Stomach (tissue), 4 donors: ENCODE results near the gene ARID2.

Experiments used
- EP300 ChIP-seq: sonication (generic); formaldehyde crosslinking; IDR thresholded peaks from one replicate; pipeline ENCODE4 v1.6.1; 2017; ENCODE audit warnings: antibody characterized with exemption
- POLR2A ChIP-seq, 4 donors: fragments of 450-650 bp; IDR thresholded peaks; one replicate each; pipeline ENCODE4 v1.6.1; 2016; ENCODE audit warnings: antibody characterized with exemption in 4 of 4, control low read depth in 2 of 4, mild to moderate bottlenecking in 1 of 4, moderate library complexity in 1 of 4

GRCh38 chr12:45730084-45730347 lies 510 bp downstream of the ARID2 start:
- TF ChIP-seq POLR2A (IDR thresholded peaks at IDR 0.05): no peak
- TF ChIP-seq EP300: no peak
